OCI-LY7 (cell line): ENCODE measurements around the gene ATOSB. TPM values are rescaled to one million over a fixed set of nuclear protein-coding genes. Genes with fewer than 3 reads are reported as not detected.

Source experiments
- BruUV-seq: library from RNA; stranded (reverse); fragments of 400-500 nt; replicated peaks from 2 replicates; lab custom pipeline; 2021; lab: Mats Ljungman, UMichigan
- CTCF ChIA-PET: fragments of 300-600 bp; sonication (Branson Sonifier 250); formaldehyde crosslinking; loops from one replicate; lab custom pipeline; 2022; ENCODE audit warnings: antibody characterized with exemption; ENCODE audit not compliant: unreplicated experiment; lab: Charles Lee
- POLR2A ChIA-PET: fragments of 300-600 bp; sonication (Branson Sonifier 250); formaldehyde crosslinking; loops from one replicate; lab custom pipeline; 2022; ENCODE audit warnings: antibody characterized with exemption; lab: Charles Lee
- DNase-seq: peaks from one replicate; pipeline ENCODE4 v3.0.0-alpha.2; 2015; ENCODE audit warnings: low spot score
- H2AFZ ChIP-seq: fragments of 200-600 bp; sonication (generic), shearing (Covaris generic); 2 replicates; pipeline ENCODE4 v1.6.1; 2014; ENCODE audit warnings: mild to moderate bottlenecking, antibody characterized with exemption, low read length, moderate library complexity
- H3K27ac ChIP-seq: fragments of 200-600 bp; sonication (generic); 2 replicates; pipeline ENCODE4 v1.5.1; 2014; ENCODE audit warnings: mixed run types, low read depth, mild to moderate bottlenecking, moderate library complexity, low read length, inconsistent platforms; ENCODE audit not compliant: poor library complexity, severe bottlenecking
- H3K36me3 ChIP-seq: fragments of 200-600 bp; sonication (generic); 2 replicates; pipeline ENCODE4 v1.6.1; 2014; ENCODE audit warnings: mild to moderate bottlenecking, antibody characterized with exemption, low read length, moderate library complexity, mixed read lengths; ENCODE audit not compliant: insufficient read depth
- H3K4me1 ChIP-seq: fragments of 200-600 bp; sonication (generic); 2 replicates; pipeline ENCODE4 v1.5.1; 2014; ENCODE audit warnings: mild to moderate bottlenecking, low read length; ENCODE audit not compliant: insufficient read depth, poor library complexity, severe bottlenecking
- H3K4me2 ChIP-seq: fragments of 200-600 bp; sonication (generic); 2 replicates; pipeline ENCODE4 v1.6.1; 2014; ENCODE audit warnings: mild to moderate bottlenecking, low read length
- H3K4me3 ChIP-seq: fragments of 200-600 bp; sonication (generic); 2 replicates; pipeline ENCODE4 v1.5.1; 2014; ENCODE audit warnings: mild to moderate bottlenecking, low read depth, low read length; ENCODE audit not compliant: poor library complexity, severe bottlenecking
- H3K79me2 ChIP-seq: fragments of 200-600 bp; sonication (generic); 2 replicates; pipeline ENCODE4 v1.6.1; 2016; ENCODE audit warnings: low read depth, mild to moderate bottlenecking, low read length, moderate library complexity, mixed read lengths; ENCODE audit not compliant: insufficient read depth
- H3K9me2 ChIP-seq: fragments of 200-600 bp; sonication (generic); 2 replicates; pipeline ENCODE4 v1.6.1; 2016; ENCODE audit warnings: mild to moderate bottlenecking, low read length, mixed read lengths; ENCODE audit not compliant: insufficient read depth
- H3K9me3 ChIP-seq: fragments of 200-600 bp; sonication (generic); 2 replicates; pipeline ENCODE4 v1.6.1; 2014; ENCODE audit warnings: mild to moderate bottlenecking, mixed run types, low read length, mixed read lengths
- H4K20me1 ChIP-seq: fragments of 200-600 bp; sonication (generic); 2 replicates; pipeline ENCODE4 v1.6.1; 2014; ENCODE audit warnings: mild to moderate bottlenecking, antibody characterized with exemption, low read length, moderate library complexity, mixed read lengths; ENCODE audit not compliant: insufficient read depth
- CTCF ChIP-seq: fragments of 200-600 bp; sonication (generic); conservative IDR thresholded peaks from 2 replicates; pipeline ENCODE4 v1.5.1; 2014; ENCODE audit warnings: mild to moderate bottlenecking, antibody characterized with exemption, low read length, moderate library complexity, mixed read lengths
- EZH2phosphoT487 ChIP-seq: fragments of 200-600 bp; sonication (generic); IDR thresholded peaks from 2 replicates; pipeline ENCODE4 v1.6.1; 2018; ENCODE audit warnings: low read depth, borderline replicate concordance, mild to moderate bottlenecking, mixed run types, antibody characterized with exemption, low read length, moderate library complexity, mixed read lengths
- intact Hi-C: fragments of 100-400 bp; cut with micrococcal nuclease; formaldehyde crosslinking; loops from one replicate; pipeline ENCODE4 v1.10.0; 2022; ENCODE audit not compliant: unreplicated experiment
- total RNA-seq, 2 experiments: library from RNA; depleted of rRNA in 1 of 2; stranded (reverse); fragments of >200 nt in 1 of 2; shearing (Covaris generic) in 1 of 2; gene quantifications; 2 replicates each; pipeline ENCODE4 v1.2.3, GENCODE V29; 2014 to 2022

The ATOSB gene
- total RNA-seq, 2 experiments from 2014 or later, result 1.4 to 4.7 TPM

- no TSS peak for BruUV-seq
- Histone ChIP-seq H3K9me3 (no peaks in the 10 kb centered on the region), H3K79me2 (peaks cover 13% of the 10 kb centered on the region; the same call in 1 of the 2 replicates), H3K4me2 (peak overlapping the region; percentile 98), H3K36me3 (peaks cover 26% of the 10 kb centered on the region), H3K4me1 (peaks cover 18% of the 10 kb centered on the region), H4K20me1 (no peaks in the 10 kb centered on the region), H3K4me3 (peak overlapping the region; percentile 95), H3K9me2 (no peaks in the 10 kb centered on the region), H3K27ac (peak overlapping the region; percentile 43), H2AFZ (peak overlapping the region; percentile 83; the same call in 1 of the 2 replicates)
- POLR2A ChIA-PET, result interaction anchor here (0.7 to 3.1 kb wide), 5 partner anchors 9 to 27 kb away, joined by 3 to 24 read pairs (median 4); partner anchors contain the start of genes ATOSB and FANCG
- TF ChIP-seq CTCF (no peak), EZH2phosphoT487 (no peak)
- CTCF ChIA-PET, result interaction anchor here (0.5 to 1.0 kb wide), 2 partner anchors 10 to 544 kb away, joined by 3 to 4 read pairs; no protein-coding TSS in a partner anchor
- intact Hi-C loops, result loop anchor here (1.0 to 2.0 kb wide), 2 partner anchors 23 to 115 kb away; partner anchors contain the start of gene DNAJB5
- DNase-seq, result no peak
These were observed 11.9 kb downstream of the ATOSB start for GRCh38 chr9:35103660-35104191.

GRCh38 chr9:35102769-35103659 is 12.6 kb downstream of the ATOSB start, which contains the start of gene STOML2:
STOML2 (minus strand) TSS chr9:35103131; CDS start chr9:35103094, 37 bp downstream.
- BruUV-seq, result TSS peak; percentile 88
- ChIA-PET CTCF (interaction anchor here (0.5 to 1.0 kb wide), 2 partner anchors 11 to 545 kb away, joined by 3 to 4 read pairs; no protein-coding TSS in a partner anchor), POLR2A (interaction anchor here (0.7 to 3.1 kb wide), 5 partner anchors 10 to 26 kb away, joined by 3 to 24 read pairs (median 4); partner anchors contain the start of genes ATOSB and FANCG)
- Histone ChIP-seq H3K4me3 (peak within 1 kb of the TSS; percentile 95), H4K20me1 (no peaks in the 10 kb centered on the region), H3K79me2 (peaks cover 13% of the 10 kb centered on the region; the same call in 1 of the 2 replicates), H3K27ac (peak within 1 kb of the TSS; percentile 55), H3K9me2 (no peaks in the 10 kb centered on the region), H3K36me3 (peaks cover 26% of the 10 kb centered on the region), H3K4me2 (peak within 1 kb of the TSS; percentile 98), H2AFZ (peak within 1 kb of the TSS; percentile 83), H3K4me1 (peaks cover 18% of the 10 kb centered on the region), H3K9me3 (no peaks in the 10 kb centered on the region)
- intact Hi-C loops, result loop anchor here (1.0 to 2.0 kb wide), 2 partner anchors 23 to 114 kb away; partner anchors contain the start of gene DNAJB5
- TF ChIP-seq CTCF (peak; percentile 31; the same call in 1 of the 2 replicates), EZH2phosphoT487 (no peak)
- DNase-seq, result peak; percentile 95
